H9 (cell line): Measurements from ENCODE around the gene NKX6-2. TPM values are rescaled to one million over a fixed set of nuclear protein-coding genes. Genes with fewer than 3 reads are reported as not detected.

Experiments
- DNase-seq: peaks from one replicate; pipeline ENCODE4 v3.0.0-alpha.2; 2017
- H2AFZ ChIP-seq: one replicate; pipeline ENCODE4 v1.6.1; 2013; ENCODE audit warnings: mild to moderate bottlenecking, low read length, control low read depth, moderate library complexity
- H2AK5ac ChIP-seq: 2 replicates; pipeline ENCODE4 v1.6.1; 2013; ENCODE audit warnings: low read length, control low read depth, mixed read lengths; ENCODE audit not compliant: insufficient read length
- H2BK120ac ChIP-seq: one replicate; pipeline ENCODE4 v1.6.1; 2013; ENCODE audit warnings: low read depth, mild to moderate bottlenecking, low read length, control low read depth, inconsistent platforms; ENCODE audit not compliant: poor library complexity, severe bottlenecking
- H2BK12ac ChIP-seq: 2 replicates; pipeline ENCODE4 v1.6.1; 2013; ENCODE audit warnings: low read length, control low read depth, mixed read lengths, low read depth; ENCODE audit not compliant: insufficient read length
- H2BK15ac ChIP-seq: 2 replicates; pipeline ENCODE4 v1.6.1; 2013; ENCODE audit warnings: low read depth, low read length, control low read depth
- H2BK20ac ChIP-seq: one replicate; pipeline ENCODE4 v1.6.1; 2013; ENCODE audit warnings: low read depth, mild to moderate bottlenecking, low read length, control low read depth, inconsistent platforms; ENCODE audit not compliant: poor library complexity, severe bottlenecking
- H2BK5ac ChIP-seq: 2 replicates; pipeline ENCODE4 v1.6.1; 2013; ENCODE audit warnings: low read length, control low read depth, mixed read lengths; ENCODE audit not compliant: insufficient read length
- H3K14ac ChIP-seq: 2 replicates; pipeline ENCODE4 v1.6.1; 2013; ENCODE audit warnings: low read length, control low read depth; ENCODE audit not compliant: insufficient read depth
- H3K18ac ChIP-seq: 2 replicates; pipeline ENCODE4 v1.6.1; 2013; ENCODE audit warnings: low read depth, mild to moderate bottlenecking, mixed read lengths, low read length, control low read depth; ENCODE audit not compliant: insufficient read length
- H3K23ac ChIP-seq: 2 replicates; pipeline ENCODE4 v1.6.1; 2013; ENCODE audit warnings: low read length, control low read depth, mixed read lengths, low read depth; ENCODE audit not compliant: insufficient read length
- H3K23me2 ChIP-seq: 2 replicates; pipeline ENCODE4 v1.6.1; 2013; ENCODE audit warnings: low read depth, mild to moderate bottlenecking, mixed read lengths, low read length, control low read depth; ENCODE audit not compliant: insufficient read length, poor library complexity, severe bottlenecking
- H3K27ac ChIP-seq: 2 replicates; pipeline ENCODE4 v1.5.1; 2013; ENCODE audit warnings: low read length, control low read depth, mixed read lengths, low read depth; ENCODE audit not compliant: insufficient read length
- H3K27me3 ChIP-seq: 2 replicates; pipeline ENCODE4 v1.6.1; 2013; ENCODE audit warnings: low read length, control low read depth, inconsistent platforms; ENCODE audit not compliant: insufficient read depth
- H3K4ac ChIP-seq: 2 replicates; pipeline ENCODE4 v1.6.1; 2013; ENCODE audit warnings: low read depth, mild to moderate bottlenecking, control low read depth, inconsistent platforms, low read length, moderate library complexity
- H3K4me1 ChIP-seq: 2 replicates; pipeline ENCODE4 v1.6.1; 2013; ENCODE audit warnings: low read length, control low read depth, inconsistent platforms; ENCODE audit not compliant: insufficient read depth
- H3K4me2 ChIP-seq: 2 replicates; pipeline ENCODE4 v1.6.1; 2013; ENCODE audit warnings: low read length, control low read depth, mixed read lengths; ENCODE audit not compliant: insufficient read length, insufficient read depth
- H3K56ac ChIP-seq: 2 replicates; pipeline ENCODE4 v1.6.1; 2013; ENCODE audit warnings: low read depth, mild to moderate bottlenecking, mixed read lengths, low read length, control low read depth; ENCODE audit not compliant: insufficient read length
- H3K79me1 ChIP-seq: 2 replicates; pipeline ENCODE4 v1.6.1; 2013; ENCODE audit warnings: low read depth, mild to moderate bottlenecking, moderate library complexity, low read length, control low read depth, inconsistent platforms; ENCODE audit not compliant: insufficient read depth, poor library complexity, severe bottlenecking
- H3K79me2 ChIP-seq: 2 replicates; pipeline ENCODE4 v1.6.1; 2013; ENCODE audit warnings: low read length, control low read depth, inconsistent platforms; ENCODE audit not compliant: insufficient read depth
- H3K9ac ChIP-seq: 2 replicates; pipeline ENCODE4 v1.6.1; 2013; ENCODE audit warnings: low read length, control low read depth, mixed read lengths; ENCODE audit not compliant: insufficient read length; ENCODE audit errors: extremely low read depth
- H3K9me3 ChIP-seq: one replicate; pipeline ENCODE4 v1.6.1; 2013; ENCODE audit warnings: low read depth, low read length, inconsistent platforms; ENCODE audit not compliant: control insufficient read depth
- H3T11ph ChIP-seq: one replicate; pipeline ENCODE4 v1.6.1; 2013; ENCODE audit warnings: mild to moderate bottlenecking, low read length, control low read depth, inconsistent platforms
- H4K20me1 ChIP-seq: one replicate; pipeline ENCODE4 v1.6.1; 2013; ENCODE audit not compliant: control insufficient read depth, insufficient read length, insufficient read depth
- H4K5ac ChIP-seq: 2 replicates; pipeline ENCODE4 v1.6.1; 2013; ENCODE audit warnings: low read depth, mild to moderate bottlenecking, mixed read lengths, low read length, control low read depth; ENCODE audit not compliant: insufficient read length
- H4K8ac ChIP-seq: replicated peaks from 2 replicates; pipeline ENCODE4 v1.6.1; 2013; ENCODE audit warnings: low read length, control low read depth, mixed read lengths, low read depth; ENCODE audit not compliant: insufficient read length
- H4K91ac ChIP-seq: 2 replicates; pipeline ENCODE4 v1.6.1; 2013; ENCODE audit warnings: low read depth, mild to moderate bottlenecking, moderate library complexity, mixed read lengths, low read length, control low read depth; ENCODE audit not compliant: insufficient read length
- H3K27ac Mint-ChIP-seq, 3 experiments: 2 replicates in 2 of 3; 3 replicates in 1 of 3; pipeline ENCODE4 v1.8.0; 2020 to 2021; ENCODE audit warnings: mixed read lengths in 3 of 3, mild to moderate bottlenecking in 1 of 3, moderate library complexity in 1 of 3
- H3K27me3 Mint-ChIP-seq: 2 replicates; pipeline ENCODE4 v1.8.0; 2021; ENCODE audit warnings: low read depth, mild to moderate bottlenecking, moderate library complexity, mixed read lengths
- H3K36me3 Mint-ChIP-seq, 3 experiments: 2 replicates in 2 of 3; 3 replicates in 1 of 3; pipeline ENCODE4 v1.8.0; 2020 to 2021; ENCODE audit warnings: low read depth in 3 of 3, mixed read lengths in 3 of 3; ENCODE audit not compliant: insufficient read depth in 1 of 3
- H3K4me1 Mint-ChIP-seq, 2 experiments: 2 replicates each; pipeline ENCODE4 v1.8.0; 2020; ENCODE audit warnings: mixed read lengths in 2 of 2
- H3K4me3 Mint-ChIP-seq, 2 experiments: 2 replicates in 1 of 2; 3 replicates in 1 of 2; pipeline ENCODE4 v1.8.0; 2020 to 2021; ENCODE audit warnings: mild to moderate bottlenecking in 2 of 2, mixed read lengths in 2 of 2, moderate library complexity in 1 of 2
- H3K9me3 Mint-ChIP-seq, 2 experiments: 2 replicates in 1 of 2; 3 replicates in 1 of 2; pipeline ENCODE4 v1.8.0; 2020; ENCODE audit warnings: mild to moderate bottlenecking in 2 of 2, mixed read lengths in 2 of 2, moderate library complexity in 1 of 2
- WGBS: extraction: QIAGEN DNeasy Blood & Tissue Kit; methylation state at CpG from one replicate; pipeline ENCODE4 v1.1.7; 2013; ENCODE audit warnings: missing lambda C conversion rate, low lambda C conversion rate, mixed read lengths; ENCODE audit not compliant: insufficient read length; ENCODE audit errors: extremely low coverage; 5-methylcytosine and 5-hydroxymethylcytosine counted together
- total RNA-seq: library from RNA; stranded (reverse); gene quantifications from 2 replicates; pipeline ENCODE4 v1.2.1, GENCODE V29; 2021
- TF ChIP-seq, protein P1 (sequence below): fragments of 200-600 bp; sonication (generic); conservative IDR thresholded peaks from 3 replicates; pipeline ENCODE4 v1.8.0; 2021; ENCODE audit warnings: antibody characterized with exemption, mild to moderate bottlenecking

The NKX6-2 gene
- total RNA-seq, 1 experiment from 2014 or later: 0.13 TPM

DNA sequence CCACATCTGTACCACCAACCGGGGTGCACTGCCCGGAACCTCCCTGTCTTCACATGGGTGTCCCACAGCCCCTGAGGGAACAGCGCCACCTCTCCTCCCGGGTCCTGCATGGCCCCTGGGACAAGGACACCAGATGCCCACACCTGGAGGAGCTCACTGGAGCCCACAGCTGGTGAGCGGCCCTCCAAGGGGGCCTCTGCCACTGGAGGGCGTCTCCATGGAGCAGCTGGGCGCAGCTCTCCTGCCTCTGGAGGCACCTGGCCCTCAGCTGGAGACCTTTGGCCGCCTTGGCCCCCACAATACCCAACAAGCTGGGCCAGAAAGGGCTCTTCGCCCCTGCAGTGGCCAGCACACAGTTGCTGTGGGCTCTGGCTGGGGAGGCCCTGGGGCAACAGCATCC is 7.3 kb upstream of the NKX6-2 start:
- Histone ChIP-seq H4K5ac (no peak overlapping the region), H3K79me1 (no peaks in the 10 kb centered on the region), H2BK5ac (no peak overlapping the region), H3K56ac (no peak overlapping the region), H2BK12ac (no peak overlapping the region), H3K23me2 (peaks cover 6% of the 10 kb centered on the region), H3K14ac (no peak overlapping the region), H3K27ac (no peak overlapping the region), H3K79me2 (no peaks in the 10 kb centered on the region), H2AFZ (no peak overlapping the region), H4K91ac (no peak overlapping the region), H3K23ac (no peak overlapping the region), H4K8ac (no peak overlapping the region), H2AK5ac (no peak overlapping the region), H3K9ac (no peak overlapping the region), H3K18ac (no peak overlapping the region), H3K27me3 (peaks cover 22% of the 10 kb centered on the region; the same call in 1 of the 2 replicates), H3K4me1 (no peaks in the 10 kb centered on the region), H2BK120ac (no peak overlapping the region), H3K9me3 (no peaks in the 10 kb centered on the region), H3T11ph (no peak overlapping the region), H4K20me1 (no peaks in the 10 kb centered on the region), H2BK15ac (no peak overlapping the region), H3K4ac (no peak overlapping the region), H3K4me2 (no peak overlapping the region), H2BK20ac (no peak overlapping the region)
- H3K9me3 Mint-ChIP-seq: no peaks in the 10 kb centered on the region
- no peak overlapping the region for H3K4me3 Mint-ChIP-seq
- no CpG with 5 or more reads among the region's 9 CpGs for WGBS
- peaks cover 45% of the 10 kb centered on the region for H3K27me3 Mint-ChIP-seq
- no peak overlapping the region for H3K27ac Mint-ChIP-seq
- H3K4me1 Mint-ChIP-seq: peaks cover 0 to 2% of the 10 kb centered on the region in 2 experiments; a peak in 1 of 4 replicates
- DNase-seq: no peak
- TF ChIP-seq, protein P1, sequence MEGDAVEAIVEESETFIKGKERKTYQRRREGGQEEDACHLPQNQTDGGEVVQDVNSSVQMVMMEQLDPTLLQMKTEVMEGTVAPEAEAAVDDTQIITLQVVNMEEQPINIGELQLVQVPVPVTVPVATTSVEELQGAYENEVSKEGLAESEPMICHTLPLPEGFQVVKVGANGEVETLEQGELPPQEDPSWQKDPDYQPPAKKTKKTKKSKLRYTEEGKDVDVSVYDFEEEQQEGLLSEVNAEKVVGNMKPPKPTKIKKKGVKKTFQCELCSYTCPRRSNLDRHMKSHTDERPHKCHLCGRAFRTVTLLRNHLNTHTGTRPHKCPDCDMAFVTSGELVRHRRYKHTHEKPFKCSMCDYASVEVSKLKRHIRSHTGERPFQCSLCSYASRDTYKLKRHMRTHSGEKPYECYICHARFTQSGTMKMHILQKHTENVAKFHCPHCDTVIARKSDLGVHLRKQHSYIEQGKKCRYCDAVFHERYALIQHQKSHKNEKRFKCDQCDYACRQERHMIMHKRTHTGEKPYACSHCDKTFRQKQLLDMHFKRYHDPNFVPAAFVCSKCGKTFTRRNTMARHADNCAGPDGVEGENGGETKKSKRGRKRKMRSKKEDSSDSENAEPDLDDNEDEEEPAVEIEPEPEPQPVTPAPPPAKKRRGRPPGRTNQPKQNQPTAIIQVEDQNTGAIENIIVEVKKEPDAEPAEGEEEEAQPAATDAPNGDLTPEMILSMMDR: no peak; the same call in 2 of the 3 replicates
- H3K36me3 Mint-ChIP-seq: no peaks in the 10 kb centered on the region
